Left ventricle myocardium inferior (tissue), 1 donor: ENCODE measurements around the gene ZER1. TPM values are rescaled to one million over a fixed set of nuclear protein-coding genes. Genes with fewer than 3 reads are reported as not detected.

Experiments
- DNase-seq: peaks from one replicate; pipeline ENCODE4 v3.0.0-alpha.2; 2020
- H3K27ac ChIP-seq: fragments of 200-600 bp; replicated peaks from 2 replicates; pipeline ENCODE4 v1.8.0; 2021
- H3K27me3 ChIP-seq: fragments of 200-600 bp; 2 replicates; pipeline ENCODE4 v1.8.0; 2021; ENCODE audit warnings: low read depth
- H3K36me3 ChIP-seq: fragments of 200-600 bp; 2 replicates; pipeline ENCODE4 v1.8.0; 2021
- H3K4me1 ChIP-seq: fragments of 200-600 bp; 2 replicates; pipeline ENCODE4 v1.8.0; 2021
- H3K4me3 ChIP-seq: fragments of 200-600 bp; 2 replicates; pipeline ENCODE4 v1.8.0; 2021; ENCODE audit warnings: mild to moderate bottlenecking, moderate library complexity
- H3K9me3 ChIP-seq: fragments of 200-600 bp; replicated peaks from 2 replicates; pipeline ENCODE4 v1.8.0; 2021
- intact Hi-C: fragments of 100-400 bp; cut with micrococcal nuclease; formaldehyde crosslinking; loops from one replicate; pipeline ENCODE4 v1.11.0; 2022
- total RNA-seq: library from RNA; stranded (reverse); fragmentation: NEBNext Ultra II Directional; extraction: Animal tissue kit (Norgen Biotek cat#: 25700); gene quantifications from one replicate; pipeline ENCODE4 v1.2.1, GENCODE V29; 2021
- TF ChIP-seq, protein P1 (sequence below): fragments of 200-600 bp; IDR thresholded peaks from 2 replicates; pipeline ENCODE4 v1.8.0; 2021; ENCODE audit warnings: antibody characterized with exemption, mild to moderate bottlenecking, borderline replicate concordance
- donor health status: DM: no; HTN: yes; CAD: no; lungs with severe emphysema.

The ZER1 gene
- total RNA-seq, 1 donor from 2014 or later: 61.6 TPM

DNA sequence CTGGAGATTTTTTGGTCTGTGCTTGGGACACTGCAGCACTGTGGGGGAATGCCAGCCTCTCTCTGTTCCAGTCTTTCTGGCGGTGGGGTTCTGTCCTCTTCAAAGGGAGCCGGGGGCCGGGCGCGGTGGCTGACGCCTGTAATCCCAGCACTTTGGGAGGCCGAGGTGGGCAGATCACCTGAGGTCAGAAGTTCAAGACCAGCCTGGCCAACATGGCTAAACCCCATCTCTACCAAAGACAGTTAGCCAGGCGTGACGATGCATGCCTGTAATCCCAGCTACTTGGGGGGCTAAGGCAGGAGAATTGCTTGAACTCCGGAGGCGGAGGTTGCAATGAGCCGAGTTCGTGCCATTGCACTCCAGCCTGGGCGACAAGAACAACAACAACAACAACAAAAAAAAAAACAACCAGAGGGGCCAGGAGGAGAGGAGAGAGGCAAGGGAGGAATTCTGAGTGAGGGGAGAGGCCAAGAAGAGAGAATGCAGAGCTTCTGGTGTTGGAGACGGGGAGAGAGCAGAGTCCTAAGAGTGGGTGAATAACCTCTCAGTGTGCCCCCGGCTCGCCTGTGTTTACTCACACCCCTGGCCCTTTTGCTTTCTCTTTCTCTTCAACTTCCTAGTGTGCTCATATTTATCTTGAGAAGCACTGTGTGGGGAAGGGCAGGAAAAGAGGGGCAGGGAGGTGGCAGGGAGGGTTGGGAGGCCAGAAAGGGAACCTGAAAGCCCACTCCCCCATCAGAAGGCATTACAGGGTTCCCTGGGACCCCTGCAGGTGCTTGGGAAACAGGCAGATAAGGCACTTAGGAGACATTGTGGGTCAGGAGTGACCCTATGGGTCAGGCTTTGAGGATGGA, 85.9 kb downstream of the ZER1 start:
- Histone ChIP-seq H3K4me1 (peaks cover 42% of the 10 kb centered on the region), H3K4me3 (no peak overlapping the region), H3K27ac (peak overlapping the region; percentile 4), H3K36me3 (no peaks in the 10 kb centered on the region), H3K9me3 (no peaks in the 10 kb centered on the region), H3K27me3 (no peaks in the 10 kb centered on the region)
- intact Hi-C loops: no loop called here
- TF ChIP-seq, protein P1, sequence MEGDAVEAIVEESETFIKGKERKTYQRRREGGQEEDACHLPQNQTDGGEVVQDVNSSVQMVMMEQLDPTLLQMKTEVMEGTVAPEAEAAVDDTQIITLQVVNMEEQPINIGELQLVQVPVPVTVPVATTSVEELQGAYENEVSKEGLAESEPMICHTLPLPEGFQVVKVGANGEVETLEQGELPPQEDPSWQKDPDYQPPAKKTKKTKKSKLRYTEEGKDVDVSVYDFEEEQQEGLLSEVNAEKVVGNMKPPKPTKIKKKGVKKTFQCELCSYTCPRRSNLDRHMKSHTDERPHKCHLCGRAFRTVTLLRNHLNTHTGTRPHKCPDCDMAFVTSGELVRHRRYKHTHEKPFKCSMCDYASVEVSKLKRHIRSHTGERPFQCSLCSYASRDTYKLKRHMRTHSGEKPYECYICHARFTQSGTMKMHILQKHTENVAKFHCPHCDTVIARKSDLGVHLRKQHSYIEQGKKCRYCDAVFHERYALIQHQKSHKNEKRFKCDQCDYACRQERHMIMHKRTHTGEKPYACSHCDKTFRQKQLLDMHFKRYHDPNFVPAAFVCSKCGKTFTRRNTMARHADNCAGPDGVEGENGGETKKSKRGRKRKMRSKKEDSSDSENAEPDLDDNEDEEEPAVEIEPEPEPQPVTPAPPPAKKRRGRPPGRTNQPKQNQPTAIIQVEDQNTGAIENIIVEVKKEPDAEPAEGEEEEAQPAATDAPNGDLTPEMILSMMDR: no peak
- no peak for DNase-seq

DNA sequence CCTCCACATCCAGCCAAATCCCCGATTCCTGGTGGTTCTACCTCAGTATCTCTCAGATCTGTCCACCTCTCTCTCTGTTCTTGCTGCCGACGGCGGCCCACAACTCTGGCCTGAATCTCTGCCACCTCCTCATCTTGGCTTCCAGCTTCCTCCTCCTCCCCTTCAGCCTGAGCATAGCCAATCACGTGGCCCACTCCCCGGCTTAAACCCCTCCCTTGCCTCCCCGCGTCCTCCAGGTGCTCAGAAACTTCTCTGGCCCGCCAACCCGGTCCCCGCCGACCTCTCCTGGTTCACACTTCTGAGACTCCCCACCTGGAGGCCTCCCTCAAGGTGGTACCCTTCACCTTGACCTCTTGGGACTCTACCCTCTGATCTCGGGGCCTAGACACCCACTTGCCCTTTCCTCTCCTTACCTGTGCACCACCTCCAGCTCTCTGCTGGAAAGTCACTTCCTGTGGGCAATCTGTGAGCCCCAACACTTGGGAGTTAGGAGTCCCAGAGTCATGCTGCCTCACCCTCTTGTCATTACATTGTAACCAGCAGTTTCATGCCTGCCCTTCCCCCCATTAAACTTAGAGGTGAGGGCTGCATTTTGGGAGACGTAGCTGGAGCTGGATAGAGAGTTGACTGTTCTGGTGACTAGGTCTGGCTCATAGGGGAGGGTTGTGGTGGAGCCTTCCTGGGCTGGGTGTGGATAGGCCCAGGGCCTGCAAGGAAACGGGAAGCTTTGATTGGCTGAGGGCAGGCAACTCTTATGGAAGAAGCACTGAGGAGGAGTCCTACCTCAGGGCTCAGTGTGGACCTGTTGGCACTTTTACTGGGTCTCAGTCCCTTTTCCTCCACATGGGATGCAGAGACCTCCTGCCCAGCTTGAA, 87.2 kb downstream of the ZER1 start:
- TF ChIP-seq, protein P1: no peak
- peak; percentile 71 for DNase-seq
- Histone ChIP-seq H3K36me3 (no peaks in the 10 kb centered on the region), H3K9me3 (no peaks in the 10 kb centered on the region), H3K4me3 (peak overlapping the region; percentile 72), H3K27ac (peak overlapping the region; percentile 77), H3K4me1 (peaks cover 33% of the 10 kb centered on the region), H3K27me3 (no peaks in the 10 kb centered on the region)
- intact Hi-C loops: no loop called here

DNA sequence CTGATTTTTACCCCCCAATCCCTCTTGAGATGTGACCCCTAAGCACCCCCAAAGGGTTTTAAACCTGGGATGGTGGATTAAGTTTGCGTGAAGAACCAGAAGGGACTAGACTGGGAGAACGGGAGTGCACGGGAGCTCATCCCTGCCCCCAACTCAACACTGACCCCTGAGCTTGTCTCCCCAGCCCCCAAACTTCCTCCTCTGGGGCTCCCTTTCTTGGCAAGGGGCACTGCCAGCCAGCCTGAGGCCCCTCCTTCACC, 87.7 kb downstream of the ZER1 start:
- Histone ChIP-seq H3K9me3 (no peaks in the 10 kb centered on the region), H3K27ac (peak overlapping the region; percentile 77), H3K4me1 (peaks cover 33% of the 10 kb centered on the region), H3K4me3 (peak overlapping the region; percentile 72), H3K27me3 (no peaks in the 10 kb centered on the region), H3K36me3 (no peaks in the 10 kb centered on the region)
- DNase-seq: no peak
- intact Hi-C loops: no loop called here
- TF ChIP-seq, protein P1: no peak

DNA sequence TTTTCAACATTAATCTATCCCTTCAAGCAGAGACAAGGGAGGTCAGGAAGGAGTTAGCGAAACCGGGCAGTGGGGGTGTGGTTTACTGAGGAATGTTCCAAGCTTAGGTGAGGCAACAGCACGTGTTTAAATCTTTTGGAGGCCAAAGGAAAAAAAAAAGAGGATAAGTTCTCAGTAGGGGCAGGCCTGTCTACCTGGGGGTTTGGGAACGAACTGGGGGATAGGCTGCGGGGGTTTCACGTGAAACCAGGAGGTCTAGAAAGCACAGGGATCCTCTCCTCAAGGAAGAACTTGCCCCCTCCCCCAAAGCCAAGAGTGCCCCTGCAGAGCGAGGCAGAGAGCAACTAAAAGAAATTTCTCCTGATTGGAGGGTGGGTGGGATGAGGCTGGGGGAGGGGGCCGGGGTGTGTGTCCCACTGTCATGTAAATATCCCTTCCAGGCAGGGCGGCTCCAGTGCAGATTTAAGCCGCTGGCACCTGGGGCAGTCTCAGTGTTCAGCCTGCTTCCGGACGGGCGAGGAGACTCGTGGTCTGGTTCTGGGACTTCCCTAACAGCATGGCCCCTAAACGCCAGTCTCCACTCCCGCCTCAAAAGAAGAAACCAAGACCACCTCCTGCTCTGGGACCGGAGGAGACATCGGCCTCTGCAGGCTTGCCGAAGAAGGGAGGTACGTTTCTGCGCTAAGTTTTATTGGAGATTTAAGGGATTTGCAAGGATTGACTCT, 88.2 kb downstream of the ZER1 start:
- Histone ChIP-seq H3K27me3 (no peaks in the 10 kb centered on the region), H3K36me3 (no peaks in the 10 kb centered on the region), H3K9me3 (no peaks in the 10 kb centered on the region), H3K4me1 (peaks cover 31% of the 10 kb centered on the region), H3K27ac (peak overlapping the region; percentile 77), H3K4me3 (peak overlapping the region; percentile 72)
- TF ChIP-seq, protein P1: no peak
- DNase-seq: peak; percentile 41
- intact Hi-C loops: no loop called here

Other genes starting within 250 kb of the ZER1 start
- 269 TPM for gene SPTAN1, start 219.3 kb downstream of the ZER1 start, total RNA-seq
- 32.7 TPM for gene DYNC2I2, start 115.1 kb downstream of the ZER1 start, total RNA-seq
- 168 TPM for gene SET, start 82.7 kb downstream of the ZER1 start, total RNA-seq
- gene PKN3, start 69.4 kb downstream of the ZER1 start, total RNA-seq: 6.3 TPM
- 6.3 TPM for gene ZDHHC12, start 47.8 kb downstream of the ZER1 start, total RNA-seq
- gene TBC1D13, start 15.3 kb upstream of the ZER1 start, total RNA-seq: 17.9 TPM
- gene ENDOG, start 46.6 kb upstream of the ZER1 start, total RNA-seq: 75.3 TPM
- gene SPOUT1, start 57.9 kb upstream of the ZER1 start, total RNA-seq: 17.5 TPM
- gene KYAT1, start 110.0 kb upstream of the ZER1 start, total RNA-seq: 12.1 TPM
- gene LRRC8A, start 110.2 kb upstream of the ZER1 start, total RNA-seq: 19.8 TPM
- gene PHYHD1, start 149.1 kb upstream of the ZER1 start, total RNA-seq: 20.3 TPM
- gene DOLK, start 175.7 kb upstream of the ZER1 start, total RNA-seq: 8.4 TPM
- 15.9 TPM for gene NUP188, start 175.8 kb upstream of the ZER1 start, total RNA-seq